HepG2 (cell line): ENCODE data around the gene LILRB5. TPM values are rescaled to one million over a fixed set of nuclear protein-coding genes. Genes with fewer than 3 reads are reported as not detected.
A peak's percentile ranks its signal among the peaks of the same experiment; 100 is the strongest.

Source experiments
- ADNP ChIP-seq: sonication (generic); formaldehyde crosslinking; IDR thresholded peaks from 2 replicates; pipeline ENCODE4 v1.4.0; 2020; ENCODE audit warnings: missing genetic modification reagents
- AKNA ChIP-seq: sonication (generic); formaldehyde crosslinking; IDR thresholded peaks from 2 replicates; pipeline ENCODE4 v1.4.0; 2020; ENCODE audit warnings: missing genetic modification reagents, borderline replicate concordance
- NCOA1 ChIP-seq: sonication (generic); formaldehyde crosslinking; IDR thresholded peaks from 2 replicates; pipeline ENCODE4 v1.9.0; 2021; ENCODE audit warnings: missing genetic modification reagents
- POLR2AphosphoS5 ChIP-seq: IDR thresholded peaks from 2 replicates; pipeline ENCODE4 v1.6.1; 2012; ENCODE audit warnings: low read depth, low read length
- RNF2 ChIP-seq: fragments of 450-650 bp; conservative IDR thresholded peaks from 2 replicates; pipeline ENCODE4 v1.6.1; 2016; ENCODE audit warnings: low read depth
- ZNF124 ChIP-seq: sonication (generic); formaldehyde crosslinking; IDR thresholded peaks from 2 replicates; pipeline ENCODE4 v1.4.0; 2020; ENCODE audit warnings: missing genetic modification reagents
- ZNF136 ChIP-seq: sonication (generic); formaldehyde crosslinking; IDR thresholded peaks from 2 replicates; pipeline ENCODE4 v1.8.1; 2022; ENCODE audit warnings: low read depth, mild to moderate bottlenecking, moderate library complexity, missing genetic modification reagents
- ZNF44 ChIP-seq: sonication (generic); formaldehyde crosslinking; IDR thresholded peaks from 2 replicates; pipeline ENCODE4 v1.5.1; 2020; ENCODE audit warnings: mild to moderate bottlenecking, missing genetic modification reagents
- polyA plus RNA-seq, 8 experiments: library from polyadenylated mRNA; depleted of rRNA in 3 of 8; stranded (reverse) in 7 of 8; unstranded in 1 of 8; fragments of >200 nt; fragmentation: Illumina TruSeq in 4 of 8; extraction: Trizol in 4 of 8; gene quantifications; 2 replicates each; pipeline versions ENCODE4 v1.2.1 to v1.2.3, GENCODE V29; 2011 to 2016; ENCODE audit warnings: low read depth in 4 of 8, missing spikeins in 1 of 8, mixed read lengths in 1 of 8; ENCODE audit not compliant: insufficient read depth in 1 of 8
- total RNA-seq, 5 experiments: library from RNA; depleted of rRNA; stranded (reverse); fragments of >200 nt; fragmentation: Illumina TruSeq; extraction: Trizol; gene quantifications; 2 replicates each; pipeline ENCODE4 v1.2.3, GENCODE V29; 2016; ENCODE audit warnings: low read depth in 1 of 5
- TF ChIP-seq, protein P1 (sequence below): sonication (generic); formaldehyde crosslinking; IDR thresholded peaks from 2 replicates; pipeline ENCODE4 v1.4.0; 2020; ENCODE audit warnings: missing genetic modification reagents
- TF ChIP-seq, protein P2 (sequence below): sonication (generic); formaldehyde crosslinking; IDR thresholded peaks from 2 replicates; pipeline ENCODE4 v1.4.0; 2020; ENCODE audit warnings: missing genetic modification reagents
- TF ChIP-seq, protein P3 (sequence below), 2 experiments: fragments of 450-650 bp in 1 of 2; sonication (generic) in 1 of 2; formaldehyde crosslinking; IDR thresholded peaks; 2 replicates each; pipeline versions ENCODE4 v1.5.0 to v1.8.0; 2020 to 2022; ENCODE audit warnings: mild to moderate bottlenecking in 1 of 2, missing genetic modification reagents in 1 of 2
- TF ChIP-seq, protein P4 (sequence below): sonication (generic); formaldehyde crosslinking; IDR thresholded peaks from 2 replicates; pipeline ENCODE4 v1.8.1; 2022; ENCODE audit warnings: low read depth, mild to moderate bottlenecking, missing genetic modification reagents
- TF ChIP-seq, protein P5 (sequence below): sonication (generic); formaldehyde crosslinking; IDR thresholded peaks from 2 replicates; pipeline ENCODE4 v1.4.0; 2020; ENCODE audit warnings: low read depth, mild to moderate bottlenecking, missing genetic modification reagents

Gene LILRB5
- total and polyA plus RNA-seq, 2 of the 13 experiments (the other 11 are each of a cell fraction or from before 2014, with no cell fraction given): not detected

- no peak for TF ChIP-seq ZNF136 (CRISPR knock-in tag)
- TF ChIP-seq, protein P1, sequence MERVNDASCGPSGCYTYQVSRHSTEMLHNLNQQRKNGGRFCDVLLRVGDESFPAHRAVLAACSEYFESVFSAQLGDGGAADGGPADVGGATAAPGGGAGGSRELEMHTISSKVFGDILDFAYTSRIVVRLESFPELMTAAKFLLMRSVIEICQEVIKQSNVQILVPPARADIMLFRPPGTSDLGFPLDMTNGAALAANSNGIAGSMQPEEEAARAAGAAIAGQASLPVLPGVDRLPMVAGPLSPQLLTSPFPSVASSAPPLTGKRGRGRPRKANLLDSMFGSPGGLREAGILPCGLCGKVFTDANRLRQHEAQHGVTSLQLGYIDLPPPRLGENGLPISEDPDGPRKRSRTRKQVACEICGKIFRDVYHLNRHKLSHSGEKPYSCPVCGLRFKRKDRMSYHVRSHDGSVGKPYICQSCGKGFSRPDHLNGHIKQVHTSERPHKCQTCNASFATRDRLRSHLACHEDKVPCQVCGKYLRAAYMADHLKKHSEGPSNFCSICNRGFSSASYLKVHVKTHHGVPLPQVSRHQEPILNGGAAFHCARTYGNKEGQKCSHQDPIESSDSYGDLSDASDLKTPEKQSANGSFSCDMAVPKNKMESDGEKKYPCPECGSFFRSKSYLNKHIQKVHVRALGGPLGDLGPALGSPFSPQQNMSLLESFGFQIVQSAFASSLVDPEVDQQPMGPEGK (CRISPR knock-in tag): peak; percentile 34
- TF ChIP-seq, protein P2, sequence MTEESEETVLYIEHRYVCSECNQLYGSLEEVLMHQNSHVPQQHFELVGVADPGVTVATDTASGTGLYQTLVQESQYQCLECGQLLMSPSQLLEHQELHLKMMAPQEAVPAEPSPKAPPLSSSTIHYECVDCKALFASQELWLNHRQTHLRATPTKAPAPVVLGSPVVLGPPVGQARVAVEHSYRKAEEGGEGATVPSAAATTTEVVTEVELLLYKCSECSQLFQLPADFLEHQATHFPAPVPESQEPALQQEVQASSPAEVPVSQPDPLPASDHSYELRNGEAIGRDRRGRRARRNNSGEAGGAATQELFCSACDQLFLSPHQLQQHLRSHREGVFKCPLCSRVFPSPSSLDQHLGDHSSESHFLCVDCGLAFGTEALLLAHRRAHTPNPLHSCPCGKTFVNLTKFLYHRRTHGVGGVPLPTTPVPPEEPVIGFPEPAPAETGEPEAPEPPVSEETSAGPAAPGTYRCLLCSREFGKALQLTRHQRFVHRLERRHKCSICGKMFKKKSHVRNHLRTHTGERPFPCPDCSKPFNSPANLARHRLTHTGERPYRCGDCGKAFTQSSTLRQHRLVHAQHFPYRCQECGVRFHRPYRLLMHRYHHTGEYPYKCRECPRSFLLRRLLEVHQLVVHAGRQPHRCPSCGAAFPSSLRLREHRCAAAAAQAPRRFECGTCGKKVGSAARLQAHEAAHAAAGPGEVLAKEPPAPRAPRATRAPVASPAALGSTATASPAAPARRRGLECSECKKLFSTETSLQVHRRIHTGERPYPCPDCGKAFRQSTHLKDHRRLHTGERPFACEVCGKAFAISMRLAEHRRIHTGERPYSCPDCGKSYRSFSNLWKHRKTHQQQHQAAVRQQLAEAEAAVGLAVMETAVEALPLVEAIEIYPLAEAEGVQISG (CRISPR knock-in tag): peak; percentile 14; the same call in 1 of the 2 replicates
- TF ChIP-seq, protein P3, sequence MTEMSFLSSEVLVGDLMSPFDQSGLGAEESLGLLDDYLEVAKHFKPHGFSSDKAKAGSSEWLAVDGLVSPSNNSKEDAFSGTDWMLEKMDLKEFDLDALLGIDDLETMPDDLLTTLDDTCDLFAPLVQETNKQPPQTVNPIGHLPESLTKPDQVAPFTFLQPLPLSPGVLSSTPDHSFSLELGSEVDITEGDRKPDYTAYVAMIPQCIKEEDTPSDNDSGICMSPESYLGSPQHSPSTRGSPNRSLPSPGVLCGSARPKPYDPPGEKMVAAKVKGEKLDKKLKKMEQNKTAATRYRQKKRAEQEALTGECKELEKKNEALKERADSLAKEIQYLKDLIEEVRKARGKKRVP (CRISPR knock-in tag; IDR thresholded peaks at IDR 0.05): 0 out of 4 replicates have a peak, but pooled peaks of 1 of the 2 experiments have one; percentile 8
- TF ChIP-seq, protein P4, sequence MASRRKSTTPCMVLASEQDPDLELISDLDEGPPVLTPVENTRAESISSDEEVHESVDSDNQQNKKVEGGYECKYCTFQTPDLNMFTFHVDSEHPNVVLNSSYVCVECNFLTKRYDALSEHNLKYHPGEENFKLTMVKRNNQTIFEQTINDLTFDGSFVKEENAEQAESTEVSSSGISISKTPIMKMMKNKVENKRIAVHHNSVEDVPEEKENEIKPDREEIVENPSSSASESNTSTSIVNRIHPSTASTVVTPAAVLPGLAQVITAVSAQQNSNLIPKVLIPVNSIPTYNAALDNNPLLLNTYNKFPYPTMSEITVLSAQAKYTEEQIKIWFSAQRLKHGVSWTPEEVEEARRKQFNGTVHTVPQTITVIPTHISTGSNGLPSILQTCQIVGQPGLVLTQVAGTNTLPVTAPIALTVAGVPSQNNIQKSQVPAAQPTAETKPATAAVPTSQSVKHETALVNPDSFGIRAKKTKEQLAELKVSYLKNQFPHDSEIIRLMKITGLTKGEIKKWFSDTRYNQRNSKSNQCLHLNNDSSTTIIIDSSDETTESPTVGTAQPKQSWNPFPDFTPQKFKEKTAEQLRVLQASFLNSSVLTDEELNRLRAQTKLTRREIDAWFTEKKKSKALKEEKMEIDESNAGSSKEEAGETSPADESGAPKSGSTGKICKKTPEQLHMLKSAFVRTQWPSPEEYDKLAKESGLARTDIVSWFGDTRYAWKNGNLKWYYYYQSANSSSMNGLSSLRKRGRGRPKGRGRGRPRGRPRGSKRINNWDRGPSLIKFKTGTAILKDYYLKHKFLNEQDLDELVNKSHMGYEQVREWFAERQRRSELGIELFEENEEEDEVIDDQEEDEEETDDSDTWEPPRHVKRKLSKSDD (CRISPR knock-in tag): no peak
- TF ChIP-seq RNF2: no peak
- TF ChIP-seq POLR2AphosphoS5: peak; percentile 43
- no peak for TF ChIP-seq ZNF44 (CRISPR knock-in tag)
- TF ChIP-seq AKNA (CRISPR knock-in tag): no peak
- no peak for TF ChIP-seq NCOA1 (CRISPR knock-in tag)
- TF ChIP-seq ADNP: no peak
- TF ChIP-seq ZNF124 (CRISPR knock-in tag): no peak
- TF ChIP-seq, protein P5, sequence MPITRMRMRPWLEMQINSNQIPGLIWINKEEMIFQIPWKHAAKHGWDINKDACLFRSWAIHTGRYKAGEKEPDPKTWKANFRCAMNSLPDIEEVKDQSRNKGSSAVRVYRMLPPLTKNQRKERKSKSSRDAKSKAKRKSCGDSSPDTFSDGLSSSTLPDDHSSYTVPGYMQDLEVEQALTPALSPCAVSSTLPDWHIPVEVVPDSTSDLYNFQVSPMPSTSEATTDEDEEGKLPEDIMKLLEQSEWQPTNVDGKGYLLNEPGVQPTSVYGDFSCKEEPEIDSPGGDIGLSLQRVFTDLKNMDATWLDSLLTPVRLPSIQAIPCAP (CRISPR knock-in tag): no peak
Observed at GRCh38 chr19:54207983-54208783, 48.9 kb downstream of the LILRB5 start (continued).
